ENCODE measurements around the gene GRID1.
A peak's percentile ranks its signal among the peaks of the same experiment; 100 is the strongest.
"Not testable (repeated sequence)": the region's sequence is repeated elsewhere in the genome, so short reads cannot be mapped to it uniquely, and the experiment has no call there.

GRID1 gene

GRCh38 chr10:86391236-86391840 lies 24.7 kb upstream of the GRID1 start:
- H3K79me2 ChIP-seq (ENCODE audit: low read length), result no peaks in the 10 kb centered on the region
- no peaks in the 10 kb centered on the region for H4K20me1 ChIP-seq (ENCODE audit: insufficient read depth, low read length)
- H3K36me3 ChIP-seq (replicated peaks; ENCODE audit: insufficient read depth, low read length), result no peaks in the 10 kb centered on the region
- H3F3A ChIP-seq (ENCODE audit: insufficient read depth, low read length), result no peaks in the 10 kb centered on the region
- no peak for TF ChIP-seq EZH2 (optimal IDR thresholded peaks at IDR 0.05; ENCODE audit: low read depth, low read length)
- TF ChIP-seq EZH2phosphoT487 (IDR thresholded peaks at IDR 0.05; ENCODE audit: low read length), result no peak
- no peak for TF ChIP-seq CTCF (IDR thresholded peaks at IDR 0.05; ENCODE audit: low read length)
- no peak overlapping the region for H3K9ac ChIP-seq (ENCODE audit: low read length)
- no peaks in the 10 kb centered on the region for H3K9me3 ChIP-seq (replicated peaks; ENCODE audit: insufficient read depth, low read length)
- no peak for DNase-seq
- H3K4me3 ChIP-seq (ENCODE audit: low read length), result no peak overlapping the region
- H3K9me2 ChIP-seq (replicated peaks; ENCODE audit: insufficient read depth, low read length), result no peaks in the 10 kb centered on the region
- H2AFZ ChIP-seq (ENCODE audit: low read length), result no peak overlapping the region
- no peaks in the 10 kb centered on the region for H3K27me3 ChIP-seq (replicated peaks; ENCODE audit: insufficient read depth, low read length)
- no peaks in the 10 kb centered on the region for H3K4me1 ChIP-seq (ENCODE audit: low read length)
- no peak overlapping the region for H3K27ac ChIP-seq (ENCODE audit: low read length)
- no peak overlapping the region for H3K4me2 ChIP-seq (ENCODE audit: low read depth, low read length)

GRCh38 chr10:86390337-86391120 lies 23.9 kb upstream of the GRID1 start:
- Histone ChIP-seq H3K9ac (ENCODE audit: low read length) (no peak overlapping the region), H3F3A (ENCODE audit: insufficient read depth, low read length) (no peaks in the 10 kb centered on the region), H2AFZ (ENCODE audit: low read length) (no peak overlapping the region), H3K9me2 (replicated peaks; ENCODE audit: insufficient read depth, low read length) (no peaks in the 10 kb centered on the region), H3K27me3 (replicated peaks; ENCODE audit: insufficient read depth, low read length) (no peaks in the 10 kb centered on the region), H3K4me1 (ENCODE audit: low read length) (no peaks in the 10 kb centered on the region), H3K27ac (ENCODE audit: low read length) (no peak overlapping the region), H3K4me2 (ENCODE audit: low read depth, low read length) (no peak overlapping the region), H3K36me3 (replicated peaks; ENCODE audit: insufficient read depth, low read length) (no peaks in the 10 kb centered on the region), H3K4me3 (ENCODE audit: low read length) (no peak overlapping the region), H3K9me3 (replicated peaks; ENCODE audit: insufficient read depth, low read length) (no peaks in the 10 kb centered on the region), H4K20me1 (ENCODE audit: insufficient read depth, low read length) (no peaks in the 10 kb centered on the region), H3K79me2 (ENCODE audit: low read length) (no peaks in the 10 kb centered on the region)
- DNase-seq, result no peak
- no peak for TF ChIP-seq CTCF (IDR thresholded peaks at IDR 0.05; ENCODE audit: low read length)
- TF ChIP-seq EZH2phosphoT487 (IDR thresholded peaks at IDR 0.05; ENCODE audit: low read length), result no peak
- no peak for TF ChIP-seq EZH2 (optimal IDR thresholded peaks at IDR 0.05; ENCODE audit: low read depth, low read length)

GRCh38 chr10:86389441-86390193 lies 23.0 kb upstream of the GRID1 start:
- Histone ChIP-seq H3K4me3 (ENCODE audit: low read length) (peak overlapping the region; percentile 68), H3K9me3 (replicated peaks; ENCODE audit: insufficient read depth, low read length) (no peaks in the 10 kb centered on the region), H3K4me1 (ENCODE audit: low read length) (no peaks in the 10 kb centered on the region), H3K27ac (ENCODE audit: low read length) (no peak overlapping the region), H3K79me2 (ENCODE audit: low read length) (no peaks in the 10 kb centered on the region), H3K9me2 (replicated peaks; ENCODE audit: insufficient read depth, low read length) (no peaks in the 10 kb centered on the region), H3F3A (ENCODE audit: insufficient read depth, low read length) (no peaks in the 10 kb centered on the region), H2AFZ (ENCODE audit: low read length) (peak overlapping the region; percentile 94), H3K36me3 (replicated peaks; ENCODE audit: insufficient read depth, low read length) (no peaks in the 10 kb centered on the region), H3K4me2 (ENCODE audit: low read depth, low read length) (peak overlapping the region; percentile 88), H4K20me1 (ENCODE audit: insufficient read depth, low read length) (no peaks in the 10 kb centered on the region), H3K9ac (ENCODE audit: low read length) (0 out of 2 replicates have a peak overlapping the region, but pooled peaks have one; percentile 27), H3K27me3 (replicated peaks; ENCODE audit: insufficient read depth, low read length) (no peaks in the 10 kb centered on the region)
- no peak for TF ChIP-seq CTCF (IDR thresholded peaks at IDR 0.05; ENCODE audit: low read length)
- no peak for TF ChIP-seq EZH2 (optimal IDR thresholded peaks at IDR 0.05; ENCODE audit: low read depth, low read length)
- TF ChIP-seq EZH2phosphoT487 (IDR thresholded peaks at IDR 0.05; ENCODE audit: low read length), result no peak
- peak; percentile 13 for DNase-seq

GRCh38 chr10:86389109-86389440 lies 22.5 kb upstream of the GRID1 start:
- H3K9ac ChIP-seq (ENCODE audit: low read length), result 0 out of 2 replicates have a peak overlapping the region, but pooled peaks have one; percentile 27
- peak overlapping the region; percentile 88 for H3K4me2 ChIP-seq (ENCODE audit: low read depth, low read length)

More at GRCh38 chr10:86389109-86389440, 22.5 kb upstream of the GRID1 start:
- H3K9me2 ChIP-seq (replicated peaks; ENCODE audit: insufficient read depth, low read length); H3K36me3 ChIP-seq (replicated peaks; ENCODE audit: insufficient read depth, low read length); H3K9me3 ChIP-seq (replicated peaks; ENCODE audit: insufficient read depth, low read length); H3K27me3 ChIP-seq (replicated peaks; ENCODE audit: insufficient read depth, low read length); H4K20me1 ChIP-seq (ENCODE audit: insufficient read depth, low read length); H3F3A ChIP-seq (ENCODE audit: insufficient read depth, low read length); H3K4me1 ChIP-seq (ENCODE audit: low read length); H3K27ac ChIP-seq (ENCODE audit: low read length); DNase-seq; H3K79me2 ChIP-seq (ENCODE audit: low read length): not testable (repeated sequence)
- Histone ChIP-seq H3K4me3 (ENCODE audit: low read length) (peak overlapping the region; percentile 68), H2AFZ (ENCODE audit: low read length) (peak overlapping the region; percentile 94)
